Endodermal cell (in vitro differentiated cells): ENCODE measurements around the gene COL4A2. TPM values are rescaled to one million over a fixed set of nuclear protein-coding genes. Genes with fewer than 3 reads are reported as not detected.

ENCODE experiments used
- DNase-seq: peaks from one replicate; pipeline ENCODE4 v3.0.0-alpha.2; 2017
- H3K27ac ChIP-seq: 2 replicates; pipeline ENCODE4 v1.5.1; 2013; ENCODE audit warnings: mild to moderate bottlenecking, low read depth, low read length, moderate library complexity
- H3K27me3 ChIP-seq: 2 replicates; pipeline ENCODE4 v1.6.1; 2013; ENCODE audit warnings: mild to moderate bottlenecking, low read length, moderate library complexity; ENCODE audit not compliant: insufficient read depth, control insufficient read depth, poor library complexity, severe bottlenecking
- H3K36me3 ChIP-seq: 2 replicates; pipeline ENCODE4 v1.7.0; 2013; ENCODE audit warnings: mild to moderate bottlenecking, low read length, moderate library complexity; ENCODE audit not compliant: control insufficient read depth, insufficient read depth
- H3K4me1 ChIP-seq: one replicate; pipeline ENCODE4 v1.7.0; 2013; ENCODE audit warnings: low read length; ENCODE audit not compliant: control insufficient read depth, insufficient read depth
- H3K4me3 ChIP-seq: 2 replicates; pipeline ENCODE4 v1.5.1; 2013; ENCODE audit warnings: mild to moderate bottlenecking, low read length, moderate library complexity
- H3K9ac ChIP-seq: 2 replicates; pipeline ENCODE4 v1.6.1; 2013; ENCODE audit warnings: mild to moderate bottlenecking, low read length, moderate library complexity; ENCODE audit not compliant: poor library complexity, severe bottlenecking; ENCODE audit errors: extremely low read depth
- H3K9me3 ChIP-seq: 2 replicates; pipeline ENCODE4 v1.6.1; 2013; ENCODE audit warnings: mild to moderate bottlenecking, low read length, moderate library complexity; ENCODE audit not compliant: control insufficient read depth
- H3K27ac Mint-ChIP-seq: 2 replicates; pipeline ENCODE4 v1.8.0; 2020; ENCODE audit warnings: mixed read lengths
- H3K27me3 Mint-ChIP-seq: 2 replicates; pipeline ENCODE4 v1.8.0; 2021; ENCODE audit warnings: mild to moderate bottlenecking, mixed read lengths; ENCODE audit not compliant: insufficient read depth
- H3K36me3 Mint-ChIP-seq: 2 replicates; pipeline ENCODE4 v1.8.0; 2020; ENCODE audit warnings: low read depth, mixed read lengths
- H3K4me1 Mint-ChIP-seq: 2 replicates; pipeline ENCODE4 v1.8.0; 2020; ENCODE audit warnings: mixed read lengths
- H3K4me3 Mint-ChIP-seq: 2 replicates; pipeline ENCODE4 v1.8.0; 2020; ENCODE audit warnings: mild to moderate bottlenecking, moderate library complexity, mixed read lengths
- H3K9me3 Mint-ChIP-seq: 2 replicates; pipeline ENCODE4 v1.8.0; 2020; ENCODE audit warnings: mild to moderate bottlenecking, mixed read lengths
- CTCF ChIP-seq: fragments of 200-600 bp; sonication (generic); conservative IDR thresholded peaks from 2 replicates; pipeline ENCODE4 v1.5.0; 2021; ENCODE audit warnings: antibody characterized with exemption, mild to moderate bottlenecking
- WGBS, 2 experiments: methylation state at CpG; one replicate each; pipeline versions ENCODE4 v1.1.5 to v1.1.7; 2013; ENCODE audit warnings: missing lambda C conversion rate in 2 of 2, mixed read lengths in 1 of 2; ENCODE audit not compliant: insufficient coverage in 1 of 2, insufficient read length in 1 of 2; 5-methylcytosine and 5-hydroxymethylcytosine counted together
- total RNA-seq, 2 donors: library from RNA; stranded (reverse); fragmentation: NEBNext Ultra II Directional in 1 of 2; extraction: Animal tissue kit (Norgen Biotek cat#: 25700) in 1 of 2; gene quantifications; 2 replicates in 1 of 2; 3 replicates in 1 of 2; pipeline ENCODE4 v1.2.1, GENCODE V29; 2021

Gene COL4A2
- total RNA-seq, 2 donors from 2014 or later: 388 to 398 TPM

GRCh38 chr13:110373617-110374016 lies 66.5 kb downstream of the COL4A2 start:
- WGBS, 2 experiments: 94% methylated on average over 9 of the region's 9 CpGs
- peaks cover 59% of the 10 kb centered on the region for H3K36me3 ChIP-seq
- H3K27me3 ChIP-seq: no peaks in the 10 kb centered on the region
- H3K27ac Mint-ChIP-seq: no peak overlapping the region
- no peak for DNase-seq
- no peak overlapping the region for H3K27ac ChIP-seq
- peaks cover 7% of the 10 kb centered on the region for H3K4me1 Mint-ChIP-seq
- H3K9me3 Mint-ChIP-seq: no peaks in the 10 kb centered on the region
- H3K9me3 ChIP-seq: peaks cover 8% of the 10 kb centered on the region
- TF ChIP-seq CTCF: no peak
- H3K27me3 Mint-ChIP-seq: peaks cover 12% of the 10 kb centered on the region
- no peak overlapping the region for H3K9ac ChIP-seq
- H3K4me1 ChIP-seq: no peaks in the 10 kb centered on the region
- H3K36me3 Mint-ChIP-seq: peaks cover 26% of the 10 kb centered on the region
- no peak overlapping the region for H3K4me3 ChIP-seq
- H3K4me3 Mint-ChIP-seq: no peak overlapping the region

GRCh38 chr13:110374431-110375370 lies 67.6 kb downstream of the COL4A2 start:
- WGBS, 2 experiments: 94 to 99% methylated on average over 9 to 10 of the region's 10 CpGs
- H3K27ac Mint-ChIP-seq: no peak overlapping the region
- Histone ChIP-seq H3K9me3 (peaks cover 19% of the 10 kb centered on the region), H3K27me3 (no peaks in the 10 kb centered on the region), H3K4me1 (no peaks in the 10 kb centered on the region), H3K27ac (no peak overlapping the region), H3K9ac (no peak overlapping the region), H3K36me3 (peaks cover 56% of the 10 kb centered on the region), H3K4me3 (no peak overlapping the region)
- no peaks in the 10 kb centered on the region for H3K9me3 Mint-ChIP-seq
- no peak for DNase-seq
- H3K36me3 Mint-ChIP-seq: peaks cover 27% of the 10 kb centered on the region
- H3K27me3 Mint-ChIP-seq: peaks cover 12% of the 10 kb centered on the region
- peaks cover 16% of the 10 kb centered on the region for H3K4me1 Mint-ChIP-seq
- H3K4me3 Mint-ChIP-seq: no peak overlapping the region
- TF ChIP-seq CTCF: no peak

- Mint-ChIP-seq H3K27ac (no peak overlapping the region), H3K4me1 (peaks cover 20% of the 10 kb centered on the region), H3K4me3 (no peak overlapping the region), H3K9me3 (peaks cover 11% of the 10 kb centered on the region), H3K27me3 (peaks cover 12% of the 10 kb centered on the region), H3K36me3 (peaks cover 32% of the 10 kb centered on the region)
- no peak overlapping the region for H3K27ac ChIP-seq
- H3K4me1 ChIP-seq: no peaks in the 10 kb centered on the region
- no peak overlapping the region for H3K4me3 ChIP-seq
- WGBS, 2 experiments: 91 to 100% methylated on average over 4 to 5 of the region's 5 CpGs
- no peaks in the 10 kb centered on the region for H3K27me3 ChIP-seq
- DNase-seq: no peak
- no peak for TF ChIP-seq CTCF
- peaks cover 33% of the 10 kb centered on the region for H3K9me3 ChIP-seq
- no peak overlapping the region for H3K9ac ChIP-seq
- H3K36me3 ChIP-seq: peaks cover 55% of the 10 kb centered on the region
Measured at GRCh38 chr13:110376120-110376519, 69.0 kb downstream of the COL4A2 start.
